HCT116 (cell line): Measurements from ENCODE around the gene PCDHA3. TPM values are rescaled to one million over a fixed set of nuclear protein-coding genes. Genes with fewer than 3 reads are reported as not detected.
"Not testable (repeated sequence)": the region's sequence is repeated elsewhere in the genome, so short reads cannot be mapped to it uniquely, and the experiment has no call there.

Experiments used
- ATAC-seq: fragments of 200-7000 bp; cut with Tn5 transposase; 2 replicates; pipeline ENCODE4 v1.9.1; 2020; ENCODE audit warnings: mild to moderate bottlenecking, moderate library complexity
- BruUV-seq: library from RNA; stranded (reverse); fragments of 400-500 nt; replicated peaks from 2 replicates; lab custom pipeline; 2021; lab: Mats Ljungman, UMichigan
- CTCF ChIA-PET: fragments of 300-600 bp; sonication (Branson Sonifier 250); formaldehyde crosslinking; loops from one replicate; lab custom pipeline; 2021; ENCODE audit warnings: antibody characterized with exemption; lab: Charles Lee
- POLR2A ChIA-PET: fragments of 300-600, 350-600 bp; sonication (Branson Sonifier 250); formaldehyde crosslinking; loops from one replicate; lab custom pipeline; 2021; ENCODE audit warnings: antibody characterized with exemption; lab: Charles Lee
- RAD21 ChIA-PET, 2 experiments: fragments of 300-600 bp; sonication (Branson Sonifier 250); formaldehyde crosslinking; loops; one replicate each; lab custom pipeline; 2023; ENCODE audit warnings: low total read pairs in 2 of 2; ENCODE audit not compliant: uncharacterized antibody in 2 of 2, unreplicated experiment in 2 of 2, low non-redundant PET in 1 of 2; lab: Charles Lee
- DNase-seq: peaks from one replicate; pipeline ENCODE4 v3.0.0-alpha.2; 2010; ENCODE audit warnings: low read depth, low spot score
- H2AFZ ChIP-seq: fragments of 200-600 bp; shearing (Covaris generic), sonication (generic); 2 replicates; pipeline ENCODE4 v1.6.1; 2017; ENCODE audit warnings: low read depth, mixed run types, mixed read lengths, antibody characterized with exemption, low read length; ENCODE audit not compliant: poor library complexity, severe bottlenecking
- H3K27ac ChIP-seq: 2 replicates; pipeline ENCODE4 v1.5.1; 2012; ENCODE audit warnings: low read depth, low read length
- H3K27me3 ChIP-seq: fragments of 200-600 bp; sonication (generic); 2 replicates; pipeline ENCODE4 v1.6.1; 2016; ENCODE audit warnings: mixed run types, low read length, mixed read lengths; ENCODE audit not compliant: insufficient read depth
- H3K36me3 ChIP-seq, 2 experiments: fragments of 200-500 bp in 1 of 2; fragments of 200-600 bp in 1 of 2; sonication (Bioruptor generic) in 1 of 2; sonication (generic) in 1 of 2; 2 replicates each; pipeline versions ENCODE4 v1.5.1 to v1.6.1; 2014 to 2016; ENCODE audit warnings: low read length in 2 of 2, inconsistent platforms in 1 of 2, mixed read lengths in 1 of 2, mixed run types in 1 of 2; ENCODE audit not compliant: insufficient read depth in 2 of 2, control insufficient read depth in 1 of 2
- H3K4me1 ChIP-seq, 2 experiments: fragments of 200-600 bp in 1 of 2; sonication (generic) in 1 of 2; 2 replicates each; pipeline versions ENCODE4 v1.5.1 to v1.6.1; 2012 to 2017; ENCODE audit warnings: low read length in 2 of 2, inconsistent platforms in 1 of 2, mild to moderate bottlenecking in 1 of 2, mixed read lengths in 1 of 2, mixed run types in 1 of 2, moderate library complexity in 1 of 2; ENCODE audit not compliant: insufficient read depth in 2 of 2, control insufficient read depth in 1 of 2
- H3K4me2 ChIP-seq: fragments of 200-600 bp; sonication (generic); 2 replicates; pipeline ENCODE4 v1.6.1; 2017; ENCODE audit warnings: mixed run types, low read length, mixed read lengths
- H3K4me3 ChIP-seq, 2 experiments: fragments of 200-600 bp in 1 of 2; sonication (generic) in 1 of 2; replicated peaks in 1 of 2; 2 replicates each; pipeline ENCODE4 v1.5.1; 2011 to 2016; ENCODE audit warnings: low read length in 2 of 2, control low read depth in 1 of 2, low read depth in 1 of 2, mild to moderate bottlenecking in 1 of 2, mixed read lengths in 1 of 2, mixed run types in 1 of 2
- H3K79me2 ChIP-seq: fragments of 200-600 bp; sonication (generic); 2 replicates; pipeline ENCODE4 v1.6.1; 2017; ENCODE audit warnings: mild to moderate bottlenecking, mixed run types, low read length, moderate library complexity, mixed read lengths; ENCODE audit not compliant: insufficient read depth
- H3K9ac ChIP-seq: fragments of 200-600 bp; sonication (generic); 2 replicates; pipeline ENCODE4 v1.6.1; 2016; ENCODE audit warnings: low read length, mixed read lengths
- H3K9me2 ChIP-seq: fragments of 200-600 bp; sonication (generic), shearing (Covaris generic); 2 replicates; pipeline ENCODE4 v1.6.1; 2017; ENCODE audit warnings: mixed run types, mild to moderate bottlenecking, moderate library complexity; ENCODE audit not compliant: insufficient read depth
- H3K9me3 ChIP-seq, 2 experiments: fragments of 200-500 bp in 1 of 2; fragments of 200-600 bp in 1 of 2; sonication (Bioruptor generic) in 1 of 2; sonication (generic) in 1 of 2; 2 replicates each; pipeline ENCODE4 v1.6.1; 2014 to 2017; ENCODE audit warnings: low read length in 2 of 2, mixed read lengths in 2 of 2, inconsistent platforms in 1 of 2, low read depth in 1 of 2, mild to moderate bottlenecking in 1 of 2, mixed run types in 1 of 2, moderate library complexity in 1 of 2; ENCODE audit not compliant: control insufficient read depth in 1 of 2, insufficient read depth in 1 of 2
- H4K20me1 ChIP-seq: fragments of 200-600 bp; sonication (generic), shearing (Covaris generic); 2 replicates; pipeline ENCODE4 v1.6.1; 2017; ENCODE audit warnings: mixed run types, mild to moderate bottlenecking, moderate library complexity; ENCODE audit not compliant: insufficient read depth
- CBX3 ChIP-seq: IDR thresholded peaks from 2 replicates; pipeline ENCODE4 v1.6.1; 2012; ENCODE audit warnings: low read depth
- intact Hi-C: fragments of 100-400 bp; cut with micrococcal nuclease; formaldehyde crosslinking; loops from 2 replicates; pipeline ENCODE4 v1.10.0; 2022
- total RNA-seq: library from RNA; stranded (reverse); gene quantifications from one replicate; pipeline ENCODE4 v1.2.1, GENCODE V29; 2021; ENCODE audit not compliant: unreplicated experiment

Gene PCDHA3
- total RNA-seq, 1 experiment from 2014 or later, result not detected

DNA sequence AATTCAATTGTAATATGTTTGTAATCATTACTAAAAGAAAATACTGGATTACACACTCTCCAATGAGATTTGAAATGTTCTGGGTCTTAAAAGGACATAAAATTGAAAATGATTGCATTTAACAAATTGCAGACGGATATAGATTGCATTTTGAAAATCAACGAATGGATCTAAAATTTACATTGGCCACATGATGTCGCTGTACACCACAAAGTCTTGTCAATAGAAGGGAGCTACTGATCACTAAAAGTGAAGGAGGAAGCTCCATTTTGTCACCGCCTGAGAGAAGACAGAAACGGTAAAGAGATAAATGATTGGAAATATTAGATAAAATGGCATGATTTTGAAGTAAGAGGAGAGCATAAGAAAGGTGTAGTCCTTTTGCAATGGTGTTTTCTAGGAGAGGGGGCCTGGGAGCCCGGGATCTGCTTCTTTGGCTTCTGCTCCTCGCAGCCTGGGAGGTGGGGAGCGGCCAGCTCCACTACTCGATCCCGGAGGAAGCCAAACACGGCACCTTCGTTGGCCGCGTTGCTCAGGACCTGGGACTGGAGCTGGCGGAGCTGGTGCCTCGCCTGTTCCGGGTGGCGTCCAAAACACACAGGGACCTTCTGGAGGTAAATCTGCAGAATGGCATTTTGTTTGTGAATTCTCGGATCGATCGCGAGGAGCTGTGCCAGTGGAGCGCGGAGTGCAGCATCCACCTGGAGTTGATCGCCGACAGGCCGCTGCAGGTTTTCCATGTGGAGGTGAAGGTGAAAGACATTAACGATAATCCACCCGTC lies 14.8 kb upstream of the PCDHA3 start, which contains the start of gene PCDHA1 (continued):
- TF ChIP-seq CBX3, result no peak
- TF ChIP-seq, all 23 proteins: peak for 2

- RAD21 ChIA-PET, BruUV-seq, POLR2A ChIA-PET: not testable (repeated sequence)
Observed at GRCh38 chr5:140787422-140787821, 13.4 kb upstream of the PCDHA3 start.

GRCh38 chr5:140787849-140788504 lies 12.9 kb upstream of the PCDHA3 start:
- POLR2A ChIA-PET, H3K9ac ChIP-seq, H3K27me3 ChIP-seq, H3K9me3 ChIP-seq, BruUV-seq, CTCF ChIA-PET, H3K4me3 ChIP-seq, H3K79me2 ChIP-seq, ATAC-seq, H3K4me2 ChIP-seq, H3K36me3 ChIP-seq, H4K20me1 ChIP-seq, RAD21 ChIA-PET, H3K27ac ChIP-seq, H3K9me2 ChIP-seq, H3K4me1 ChIP-seq, DNase-seq, H2AFZ ChIP-seq: not testable (repeated sequence)
- intact Hi-C loops, result loop anchor here (5.0 kb wide), 1 partner anchor 36 kb away; no protein-coding TSS in a partner anchor

More at GRCh38 chr5:140787422-140787821, 13.4 kb upstream of the PCDHA3 start:
- H3K4me1 ChIP-seq, H3K9ac ChIP-seq, H3K4me2 ChIP-seq, H3K4me3 ChIP-seq, H3K36me3 ChIP-seq, H3K27ac ChIP-seq, H3K9me3 ChIP-seq, H2AFZ ChIP-seq, ATAC-seq, H3K27me3 ChIP-seq, H4K20me1 ChIP-seq, H3K9me2 ChIP-seq, DNase-seq, CTCF ChIA-PET, H3K79me2 ChIP-seq: not testable (repeated sequence)
- intact Hi-C loops, result loop anchor here (5.0 kb wide), 1 partner anchor 35 kb away; no protein-coding TSS in a partner anchor
